Activated T-cell treated with anti-CD3 and anti-CD28 coated beads for 24 hours (primary cell): ENCODE data around the gene DNAH11.
"Not testable (repeated sequence)": the region's sequence is repeated elsewhere in the genome, so short reads cannot be mapped to it uniquely, and the experiment has no call there.

ENCODE experiments used
- DNase-seq: peaks from one replicate; pipeline ENCODE4 v3.0.0-alpha.2; 2020; ENCODE audit warnings: low read depth

DNAH11 gene

GRCh38 chr7:21773326-21773725, 230.5 kb downstream of the DNAH11 start:
- DNase-seq = no peak

- DNase-seq = no peak
These were observed 235.1 kb downstream of the DNAH11 start for GRCh38 chr7:21777921-21778320.

GRCh38 chr7:21778953-21779352, 236.1 kb downstream of the DNAH11 start:
- no peak for DNase-seq

GRCh38 chr7:21782996-21783395, 240.2 kb downstream of the DNAH11 start:
- DNase-seq = no peak

GRCh38 chr7:21784989-21785388, 242.2 kb downstream of the DNAH11 start:
- no peak for DNase-seq

GRCh38 chr7:21805791-21806190, 263.0 kb downstream of the DNAH11 start:
- no peak for DNase-seq

- no peak for DNase-seq
These were observed 263.5 kb downstream of the DNAH11 start for GRCh38 chr7:21806388-21806787.

- DNase-seq = no peak
These were observed 276.2 kb downstream of the DNAH11 start for GRCh38 chr7:21819048-21819447.

- no peak for DNase-seq
These were observed 286.0 kb downstream of the DNAH11 start for GRCh38 chr7:21828841-21829240.

GRCh38 chr7:21829731-21830130, 286.9 kb downstream of the DNAH11 start:
- no peak for DNase-seq

GRCh38 chr7:21844742-21845141, 301.9 kb downstream of the DNAH11 start:
- no peak for DNase-seq

GRCh38 chr7:21850531-21851285, 307.9 kb downstream of the DNAH11 start:
- no peak for DNase-seq

GRCh38 chr7:21851559-21851967, 308.7 kb downstream of the DNAH11 start:
- no peak for DNase-seq

GRCh38 chr7:21865631-21866204, 322.9 kb downstream of the DNAH11 start:
- not testable (repeated sequence) for DNase-seq

GRCh38 chr7:21866731-21867130, 323.9 kb downstream of the DNAH11 start:
- no peak for DNase-seq

GRCh38 chr7:21867226-21867625, 324.4 kb downstream of the DNAH11 start:
- DNase-seq = no peak

GRCh38 chr7:21867816-21868575, 325.2 kb downstream of the DNAH11 start:
- DNase-seq = no peak

- DNase-seq = no peak
These were observed 325.7 kb downstream of the DNAH11 start for GRCh38 chr7:21868576-21868850.

- no peak for DNase-seq
These were observed 327.1 kb downstream of the DNAH11 start for GRCh38 chr7:21869785-21870402.

- no peak for DNase-seq
These were observed 340.2 kb downstream of the DNAH11 start for GRCh38 chr7:21883069-21883468.

GRCh38 chr7:21883501-21883900, 340.7 kb downstream of the DNAH11 start:
- not testable (repeated sequence) for DNase-seq

GRCh38 chr7:21884496-21884895, 341.7 kb downstream of the DNAH11 start:
- DNase-seq = no peak

GRCh38 chr7:21886396-21886795, 343.6 kb downstream of the DNAH11 start:
- no peak for DNase-seq
